Measurements from ENCODE around the gene CFAP221.

GRCh38 chr2:119511989-119512388 is 32.3 kb upstream of the CFAP221 start:
- TF ChIP-seq, protein P1, sequence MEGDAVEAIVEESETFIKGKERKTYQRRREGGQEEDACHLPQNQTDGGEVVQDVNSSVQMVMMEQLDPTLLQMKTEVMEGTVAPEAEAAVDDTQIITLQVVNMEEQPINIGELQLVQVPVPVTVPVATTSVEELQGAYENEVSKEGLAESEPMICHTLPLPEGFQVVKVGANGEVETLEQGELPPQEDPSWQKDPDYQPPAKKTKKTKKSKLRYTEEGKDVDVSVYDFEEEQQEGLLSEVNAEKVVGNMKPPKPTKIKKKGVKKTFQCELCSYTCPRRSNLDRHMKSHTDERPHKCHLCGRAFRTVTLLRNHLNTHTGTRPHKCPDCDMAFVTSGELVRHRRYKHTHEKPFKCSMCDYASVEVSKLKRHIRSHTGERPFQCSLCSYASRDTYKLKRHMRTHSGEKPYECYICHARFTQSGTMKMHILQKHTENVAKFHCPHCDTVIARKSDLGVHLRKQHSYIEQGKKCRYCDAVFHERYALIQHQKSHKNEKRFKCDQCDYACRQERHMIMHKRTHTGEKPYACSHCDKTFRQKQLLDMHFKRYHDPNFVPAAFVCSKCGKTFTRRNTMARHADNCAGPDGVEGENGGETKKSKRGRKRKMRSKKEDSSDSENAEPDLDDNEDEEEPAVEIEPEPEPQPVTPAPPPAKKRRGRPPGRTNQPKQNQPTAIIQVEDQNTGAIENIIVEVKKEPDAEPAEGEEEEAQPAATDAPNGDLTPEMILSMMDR (IDR thresholded peaks at IDR 0.05), result no peak
- no peak for TF ChIP-seq POLR2AphosphoS5 (IDR thresholded peaks at IDR 0.05)
- TF ChIP-seq POLR2A (IDR thresholded peaks at IDR 0.05), result no peak
- TF ChIP-seq EP300 (IDR thresholded peaks at IDR 0.05), result no peak

All from gastroesophageal sphincter (tissue), 3 donors.